Non-pigmented ciliary epithelial cell (primary cell): ENCODE results near the gene DPP10.
"Not testable (repeated sequence)": the region's sequence is repeated elsewhere in the genome, so short reads cannot be mapped to it uniquely, and the experiment has no call there.

ENCODE experiments used
- DNase-seq: peaks from one replicate; pipeline ENCODE4 v3.0.0-alpha.2; 2010; ENCODE audit warnings: low read depth

The DPP10 gene

GRCh38 chr2:114515882-114516281 is 73.4 kb downstream of the DPP10 start:
- DNase-seq: no peak

DNA sequence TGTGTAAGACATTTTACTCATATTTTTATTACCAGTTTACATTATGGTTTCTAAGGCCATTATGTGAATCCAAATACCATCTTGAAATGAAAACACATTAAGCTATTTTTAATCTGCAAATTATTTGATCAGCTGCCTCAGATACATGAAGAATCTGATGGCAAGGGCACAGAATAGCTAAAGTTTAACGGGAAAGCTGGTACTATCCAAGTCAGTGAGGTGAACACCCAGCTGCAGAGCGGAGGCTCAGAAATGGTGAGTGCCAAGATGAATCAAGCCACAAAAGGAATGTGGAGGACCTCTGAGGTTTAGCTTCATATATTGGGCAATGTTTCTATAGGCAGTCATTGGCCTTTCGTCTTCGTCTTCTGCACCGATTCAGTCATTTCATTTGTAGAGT is 75.1 kb downstream of the DPP10 start:
- no peak for DNase-seq

GRCh38 chr2:114518738-114519137 is 76.3 kb downstream of the DPP10 start:
- DNase-seq: no peak

GRCh38 chr2:114522612-114523011 is 80.2 kb downstream of the DPP10 start:
- not testable (repeated sequence) for DNase-seq

- no peak for DNase-seq
Observed at GRCh38 chr2:114525955-114526354, 83.5 kb downstream of the DPP10 start.

DNA sequence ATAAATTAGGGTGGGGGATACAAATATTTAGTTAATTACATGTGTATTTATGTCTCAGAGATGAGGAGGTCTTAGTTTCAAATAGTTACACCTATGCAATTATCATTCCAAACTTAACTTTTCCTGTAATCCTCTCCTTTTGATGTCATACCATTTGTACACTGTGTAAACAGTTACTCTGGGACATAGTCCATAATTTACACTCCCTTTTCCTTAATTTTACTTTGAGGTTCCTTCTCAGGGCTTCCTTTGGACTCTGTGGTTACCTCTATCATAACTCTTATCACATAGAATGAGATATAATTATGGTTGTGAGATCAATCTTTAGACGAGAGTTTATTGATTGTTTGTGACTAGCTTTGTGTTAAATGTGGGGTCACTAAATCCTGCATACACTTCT is 84.4 kb downstream of the DPP10 start:
- no peak for DNase-seq

GRCh38 chr2:114527330-114527983 is 85.0 kb downstream of the DPP10 start:
- DNase-seq: no peak

DNA sequence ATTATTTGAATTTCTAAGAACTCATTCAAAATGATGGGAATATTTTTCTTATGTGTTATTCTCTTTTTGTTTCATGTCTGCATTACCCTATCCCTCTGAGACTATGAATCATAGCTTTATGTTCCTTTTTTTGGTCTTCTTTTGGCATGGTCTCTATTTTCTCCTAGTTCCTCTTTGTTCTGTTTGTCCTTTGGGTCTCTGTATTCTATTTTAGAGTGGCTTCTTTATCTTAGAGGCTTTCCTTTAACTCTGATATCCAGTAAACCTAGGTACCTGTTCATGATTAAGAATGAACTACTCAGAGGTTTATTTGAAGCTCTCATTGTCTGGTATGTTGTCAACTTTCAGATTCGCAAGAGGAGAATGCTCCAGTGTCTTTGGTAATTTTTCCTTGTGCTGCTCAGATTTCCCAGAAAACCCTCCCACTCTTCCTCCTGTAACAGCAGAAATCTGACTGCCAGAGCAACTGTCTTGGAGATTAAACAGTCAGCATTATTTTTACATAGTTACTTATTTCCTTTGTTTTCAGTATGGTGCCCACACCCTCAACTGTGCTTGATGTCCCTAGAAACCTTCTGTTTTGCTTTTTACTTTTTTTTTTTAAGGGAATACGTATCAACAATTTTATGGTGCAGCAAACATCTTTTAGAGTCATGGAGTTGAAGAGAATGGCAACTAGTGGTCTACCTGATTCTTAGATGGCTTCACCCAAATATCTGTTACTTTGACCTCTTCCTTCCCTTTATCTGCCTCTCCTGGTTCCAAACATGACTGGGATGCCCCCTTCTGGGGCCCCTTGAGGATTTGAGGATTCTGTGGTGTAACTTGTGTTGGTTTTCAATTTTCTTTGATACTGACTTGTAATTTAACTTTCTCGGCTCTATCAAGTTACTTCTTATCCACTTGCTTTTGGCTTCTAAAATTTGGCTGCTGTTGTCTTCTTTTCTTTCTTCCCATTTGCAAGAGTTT is 92.0 kb downstream of the DPP10 start:
- no peak for DNase-seq

- DNase-seq: no peak
Observed at GRCh38 chr2:114537777-114538176, 95.3 kb downstream of the DPP10 start.

GRCh38 chr2:114542695-114543094 is 100.3 kb downstream of the DPP10 start:
- no peak for DNase-seq

DNA sequence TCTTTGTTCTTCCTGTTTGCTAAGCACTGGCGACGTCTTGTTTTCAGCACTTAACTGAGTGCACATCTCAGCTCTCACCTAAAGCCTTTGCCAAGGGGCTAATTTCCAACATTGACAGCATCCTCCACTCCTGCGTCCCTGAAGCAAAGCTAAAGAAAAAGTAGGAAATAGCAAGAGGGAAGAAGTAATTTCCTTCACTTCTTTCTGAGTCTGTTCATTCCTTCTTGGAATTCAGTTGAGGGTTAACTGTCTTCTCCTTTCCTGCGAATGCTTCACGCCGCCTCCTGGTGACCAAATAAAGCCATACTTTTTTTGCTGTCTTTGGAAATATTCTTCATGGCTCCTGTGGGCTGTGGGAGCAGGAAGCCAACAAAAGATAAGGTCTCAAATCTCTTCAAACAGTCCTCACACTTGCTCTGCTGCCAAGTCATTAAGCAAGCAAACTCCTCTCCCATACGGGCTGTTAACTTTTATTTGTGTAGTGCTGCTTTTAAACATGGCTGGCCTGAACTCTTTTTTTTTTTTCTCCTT is 100.9 kb downstream of the DPP10 start:
- DNase-seq: no peak

DNA sequence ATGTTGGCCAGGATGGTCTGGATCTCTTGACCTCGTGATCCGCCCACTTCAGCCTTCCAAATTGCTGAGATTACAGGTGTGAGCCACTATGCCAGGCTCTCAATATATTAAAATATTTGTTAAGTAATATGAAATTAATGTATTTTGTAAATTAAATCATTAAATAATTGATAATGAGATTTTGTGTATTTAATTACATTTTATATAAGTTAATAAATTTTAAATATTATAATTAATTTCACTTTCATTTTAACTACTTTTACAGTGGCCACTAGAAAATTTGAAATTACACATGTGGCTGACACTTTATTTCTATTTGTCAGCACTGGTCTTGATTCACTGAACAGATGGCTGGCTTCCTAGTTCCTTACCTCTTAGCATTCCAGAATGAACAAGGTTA is 102.6 kb downstream of the DPP10 start:
- no peak for DNase-seq

DNA sequence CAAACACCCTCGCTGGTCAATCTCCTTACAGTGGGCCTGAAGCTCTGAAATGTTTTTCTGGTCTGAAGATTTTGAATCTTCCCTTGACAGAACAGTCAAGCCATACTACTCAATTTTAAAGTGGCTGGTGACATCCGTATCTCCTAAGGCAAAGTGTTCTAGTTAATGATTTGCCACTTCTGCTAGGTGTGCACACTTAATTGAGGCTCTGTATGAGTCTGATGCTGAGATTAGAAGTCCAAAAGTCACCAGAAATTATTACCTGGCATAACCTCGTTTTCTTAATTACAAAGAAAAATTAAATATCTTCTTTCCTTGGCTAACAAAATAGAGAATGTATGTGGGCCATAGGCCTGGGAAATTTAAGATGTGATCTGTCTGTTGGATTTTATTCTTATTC is 104.1 kb downstream of the DPP10 start:
- DNase-seq: no peak

- no peak for DNase-seq
Observed at GRCh38 chr2:114548151-114548550, 105.7 kb downstream of the DPP10 start.

DNA sequence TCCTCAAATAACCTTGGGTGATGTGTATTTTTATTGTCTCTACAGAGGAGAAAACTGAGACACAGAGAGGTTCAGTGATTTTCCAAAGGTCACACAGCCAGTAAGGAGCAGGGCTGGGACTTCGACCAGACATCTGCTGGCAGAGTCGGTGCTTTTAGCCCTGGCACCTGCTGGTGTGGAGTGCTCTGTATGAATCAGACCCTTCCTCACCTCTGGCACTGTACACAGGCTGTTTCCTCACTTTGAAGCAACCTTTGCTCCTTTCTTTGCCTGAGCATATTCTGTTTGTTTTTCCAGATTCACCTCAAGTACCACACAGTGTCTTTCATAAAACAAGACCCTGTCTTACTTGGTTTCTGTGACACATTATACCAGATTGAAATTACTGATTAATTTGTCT is 107.9 kb downstream of the DPP10 start:
- no peak for DNase-seq

- DNase-seq: no peak
Observed at GRCh38 chr2:114550895-114551793, 108.7 kb downstream of the DPP10 start.

DNA sequence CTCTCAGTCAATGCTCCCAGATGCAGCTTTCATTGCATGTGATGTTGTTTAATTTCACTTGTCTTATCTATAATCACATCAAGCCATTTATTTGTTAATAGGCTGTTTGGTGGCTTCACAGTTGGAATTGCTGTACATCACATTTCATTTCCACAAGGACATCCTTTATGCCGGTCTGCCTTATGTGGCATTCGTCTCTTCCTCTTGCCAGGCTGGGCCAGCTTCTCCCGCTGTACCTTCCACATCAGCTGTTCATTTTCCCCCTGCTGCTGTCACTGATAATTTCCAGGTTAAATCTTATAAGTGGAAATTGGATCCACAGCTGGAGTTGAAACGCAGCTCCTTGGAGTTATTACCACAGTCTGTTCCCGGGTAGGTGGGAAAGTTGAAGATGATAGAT is 110.6 kb downstream of the DPP10 start:
- no peak for DNase-seq

GRCh38 chr2:114569166-114569565 is 126.7 kb downstream of the DPP10 start:
- no peak for DNase-seq

DNA sequence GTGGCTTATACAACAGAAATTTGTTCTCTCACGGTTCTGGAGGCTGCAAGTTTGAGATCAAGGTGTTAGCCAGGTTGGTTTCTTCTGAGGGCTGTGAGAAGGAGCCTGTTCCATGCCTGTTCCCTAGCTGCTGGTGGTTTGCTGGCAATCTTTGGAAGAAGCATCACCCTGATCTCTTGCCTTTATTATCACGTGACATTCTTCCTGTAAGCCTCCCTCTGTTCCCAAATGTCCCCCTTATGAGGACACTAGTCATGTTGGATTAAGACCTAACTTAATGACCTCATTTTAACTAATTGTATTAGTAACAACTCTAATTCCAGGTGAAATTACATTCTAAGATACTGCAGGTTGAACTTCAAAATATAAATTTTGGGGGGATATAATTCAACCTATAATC is 135.2 kb downstream of the DPP10 start:
- DNase-seq: no peak

GRCh38 chr2:114579542-114579941 is 137.1 kb downstream of the DPP10 start:
- no peak for DNase-seq

DNA sequence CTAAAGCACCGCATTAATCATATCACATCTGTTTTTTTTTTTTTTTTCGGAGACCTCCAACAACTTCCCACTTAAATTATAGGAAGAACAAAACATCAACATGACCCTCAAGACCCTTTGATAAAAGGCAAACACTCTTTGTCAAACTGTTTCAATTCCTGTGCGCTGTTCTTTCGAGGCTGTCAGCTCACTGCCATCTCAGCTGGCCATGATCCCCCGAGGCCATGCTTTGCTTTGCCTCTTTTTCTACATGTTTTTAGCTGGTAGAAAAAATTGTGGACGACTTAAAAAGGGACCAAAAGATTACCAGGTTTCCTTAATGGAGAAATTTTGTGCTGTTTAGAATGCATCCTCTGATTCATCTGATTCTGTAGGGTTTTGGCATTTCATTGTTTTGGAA is 138.2 kb downstream of the DPP10 start:
- no peak for DNase-seq

GRCh38 chr2:114598329-114598728 is 155.9 kb downstream of the DPP10 start:
- no peak for DNase-seq
